ENCODE data around the gene CTSA.
"Not testable (repeated sequence)": the region's sequence is repeated elsewhere in the genome, so short reads cannot be mapped to it uniquely, and the experiment has no call there.

The CTSA gene

GRCh38 chr20:45867136-45867818 is 23.9 kb upstream of the CTSA start:
- no peak for DNase-seq

DNA sequence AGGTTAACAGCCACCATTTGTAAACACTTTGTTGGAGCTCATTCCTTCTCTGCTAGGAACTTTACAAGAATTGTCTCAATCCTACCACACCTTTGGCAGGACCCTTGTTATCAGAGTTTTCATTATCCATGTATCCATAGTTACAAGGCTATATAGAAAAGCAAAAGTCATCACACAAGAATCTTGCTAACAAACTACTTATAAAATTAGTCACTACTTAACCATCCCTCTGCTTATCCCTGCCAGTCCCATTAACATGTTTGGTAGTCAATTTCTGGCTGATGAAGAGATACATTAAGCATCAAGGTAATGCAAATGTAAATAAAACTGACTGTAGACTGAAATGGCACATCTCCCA is 23.3 kb upstream of the CTSA start:
- DNase-seq: no peak

- no peak for DNase-seq
Measured at GRCh38 chr20:45872626-45873025, 18.5 kb upstream of the CTSA start.

DNA sequence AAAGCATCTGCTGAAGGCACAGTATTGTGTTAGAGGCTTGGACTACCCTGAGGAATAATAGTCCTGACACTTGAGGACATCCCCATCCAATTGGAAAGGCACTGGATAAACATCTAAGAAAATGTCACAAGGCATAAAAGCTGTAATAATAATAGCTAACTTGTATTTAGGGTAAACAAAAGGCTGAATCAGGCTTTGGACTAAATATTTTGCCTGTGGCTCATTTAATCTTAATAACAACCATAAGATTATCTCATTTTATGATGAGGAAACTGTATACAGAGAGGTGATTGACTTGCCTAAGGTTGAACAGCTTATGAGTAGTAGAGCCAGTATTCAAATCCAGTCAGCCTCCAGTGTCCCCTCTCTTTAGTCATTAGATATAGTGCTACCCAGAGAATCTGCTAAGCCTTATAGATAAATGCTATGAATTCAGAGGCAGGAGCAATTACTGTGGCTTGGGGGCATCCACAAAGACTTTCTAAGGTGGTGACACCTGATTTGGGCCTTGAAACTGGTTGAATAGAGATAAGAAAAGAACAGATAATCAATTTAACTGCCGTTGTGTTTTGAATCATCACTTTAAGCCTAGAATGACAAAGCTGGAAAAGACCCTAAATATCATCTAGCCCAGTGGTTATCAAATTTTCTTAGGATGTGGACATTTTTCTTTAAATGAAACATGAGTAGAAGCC is 17.6 kb upstream of the CTSA start:
- no peak for DNase-seq

DNA sequence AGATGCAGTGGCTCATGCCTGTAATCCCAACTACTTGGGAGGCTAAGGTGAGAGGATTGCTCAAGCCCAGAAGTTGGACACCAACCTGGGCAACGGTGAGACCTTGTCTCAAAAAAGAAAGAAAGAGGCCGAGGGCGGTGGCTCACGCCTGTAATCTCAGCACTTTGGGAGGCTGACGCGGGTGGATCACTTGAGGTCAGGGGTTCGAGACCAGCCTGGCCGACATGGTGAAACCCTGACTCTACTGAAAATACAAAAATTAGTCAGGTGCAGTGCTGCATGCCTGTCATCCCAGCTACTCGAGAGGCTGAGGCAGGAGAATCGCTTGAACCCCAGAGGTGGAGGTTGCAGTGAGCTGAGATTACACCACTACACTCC is 17.0 kb upstream of the CTSA start:
- not testable (repeated sequence) for DNase-seq

DNA sequence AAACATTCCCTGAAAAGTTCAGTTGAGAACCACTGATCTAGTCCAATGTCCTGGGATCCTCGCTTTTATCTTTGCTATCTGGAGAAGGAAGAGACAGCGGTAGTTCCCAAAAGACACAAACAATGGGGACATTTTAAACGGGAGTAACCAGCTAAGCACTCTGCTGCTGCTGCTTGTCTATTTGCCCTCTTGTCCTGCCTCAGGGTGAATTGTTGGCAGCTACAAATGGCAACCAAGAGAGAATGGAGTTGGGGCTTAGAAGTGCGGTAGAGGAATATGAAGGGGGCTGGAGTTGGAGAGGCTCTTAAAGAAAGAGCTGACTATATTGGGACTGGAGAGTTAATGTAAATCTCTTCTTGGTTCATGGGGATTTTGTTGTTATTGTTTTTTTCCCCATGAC is 16.6 kb upstream of the CTSA start:
- DNase-seq: no peak

GRCh38 chr20:45878076-45878761 is 12.9 kb upstream of the CTSA start:
- no peak for DNase-seq

GRCh38 chr20:45880988-45881788 is 9.9 kb upstream of the CTSA start, which contains the start of gene ZSWIM1:
ZSWIM1 (plus strand) TSS chr20:45881227; CDS start chr20:45882593, 1,366 bp downstream.
- peak; percentile 100 for DNase-seq

DNA sequence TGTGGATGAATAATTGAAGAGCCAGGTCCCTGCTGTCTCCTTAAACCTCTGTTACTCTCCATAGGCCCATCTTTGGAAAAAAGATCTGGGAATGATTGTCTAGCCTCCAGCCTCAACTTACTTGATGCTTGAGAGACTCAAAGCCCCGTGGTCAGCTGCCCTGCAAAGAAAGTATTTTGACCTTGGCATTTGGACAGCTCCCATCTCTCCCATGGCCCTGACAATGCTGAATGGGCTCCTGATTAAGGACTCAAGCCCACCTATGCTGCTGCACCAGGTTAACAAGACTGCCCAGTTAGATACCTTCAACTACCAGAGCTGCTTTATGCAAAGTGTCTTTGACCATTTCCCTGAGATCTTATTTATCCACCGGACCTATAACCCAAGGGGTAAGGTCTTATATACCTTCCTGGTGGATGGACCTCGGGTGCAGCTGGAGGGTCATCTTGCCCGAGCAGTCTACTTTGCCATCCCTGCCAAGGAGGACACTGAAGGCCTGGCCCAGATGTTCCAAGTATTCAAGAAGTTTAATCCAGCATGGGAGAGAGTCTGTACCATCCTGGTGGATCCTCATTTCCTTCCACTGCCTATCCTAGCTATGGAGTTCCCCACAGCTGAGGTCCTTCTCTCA is 8.6 kb upstream of the CTSA start:
- no peak for DNase-seq

DNA sequence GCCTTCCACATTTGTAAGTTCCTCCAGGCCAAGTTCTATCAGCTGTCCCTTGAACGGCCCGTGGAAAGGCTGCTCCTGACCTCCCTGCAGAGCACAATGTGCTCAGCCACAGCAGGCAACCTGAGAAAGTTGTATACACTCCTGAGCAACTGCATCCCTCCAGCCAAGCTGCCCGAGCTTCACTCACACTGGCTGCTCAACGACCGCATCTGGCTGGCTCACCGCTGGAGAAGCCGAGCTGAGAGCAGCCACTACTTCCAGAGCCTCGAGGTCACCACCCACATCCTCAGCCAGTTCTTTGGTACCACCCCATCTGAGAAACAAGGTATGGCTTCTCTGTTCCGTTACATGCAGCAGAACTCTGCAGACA is 8.1 kb upstream of the CTSA start:
- no peak for DNase-seq

DNA sequence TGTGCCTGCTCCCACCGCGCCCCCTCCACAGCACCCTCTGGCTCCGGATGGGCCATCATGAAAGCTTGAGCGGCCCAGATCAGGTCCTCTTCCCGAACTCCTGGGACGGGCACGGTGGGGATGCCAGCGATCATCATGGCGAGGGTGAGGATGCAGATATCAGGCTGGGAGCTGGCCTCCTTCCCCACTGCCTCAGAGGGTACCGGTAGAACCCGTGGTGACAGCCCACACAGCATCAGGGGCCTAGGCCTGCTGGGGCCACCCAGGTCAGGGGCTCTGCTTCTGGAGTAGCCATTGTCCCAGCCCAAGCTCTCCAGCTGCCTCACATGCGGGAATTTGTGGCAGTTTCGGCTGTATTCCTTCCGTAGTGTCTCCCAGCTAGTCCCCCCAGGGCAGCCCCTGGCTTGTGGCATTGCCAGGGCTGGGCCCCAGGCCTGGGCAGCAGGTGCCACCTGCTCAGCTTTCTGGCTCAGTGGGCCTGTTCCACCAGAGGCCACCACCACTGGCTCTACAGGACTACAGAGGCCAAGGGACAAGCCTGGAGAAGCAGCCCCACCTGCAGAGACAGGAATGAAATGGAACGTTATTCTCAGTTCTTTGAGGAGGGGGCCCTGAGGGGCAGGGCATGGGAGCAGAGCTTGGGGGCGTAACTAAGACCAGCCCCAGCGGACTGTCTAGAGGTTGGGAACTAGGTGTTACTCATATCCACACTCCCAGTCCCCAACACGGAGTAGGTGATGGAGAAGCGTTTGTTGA is 4.4 kb upstream of the CTSA start:
- no peak for DNase-seq

DNA sequence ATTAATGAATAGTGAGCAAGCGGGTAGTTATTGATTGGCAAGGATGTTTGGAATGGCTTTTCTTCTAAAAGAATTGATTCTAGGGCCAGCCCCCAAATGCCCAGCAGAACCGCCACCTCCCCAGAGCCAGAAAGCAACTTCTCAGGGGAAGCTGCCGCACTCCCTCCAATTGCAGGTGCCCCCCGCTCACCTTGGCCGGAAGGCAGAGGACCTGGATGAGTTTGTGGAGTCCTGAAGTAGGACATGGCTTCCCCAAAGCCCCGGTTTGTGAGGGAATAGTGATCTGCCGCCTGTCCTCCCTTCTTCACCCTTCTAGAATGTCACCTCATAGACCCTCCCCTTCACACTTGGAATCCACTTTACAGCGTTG is 3.8 kb upstream of the CTSA start, which contains the start of gene SPATA25:
TSS of gene SPATA25 (minus strand) at position 277 of the 370 bp plus-strand sequence. CDS start at position 245, 32 bp downstream.
- DNase-seq: no peak

DNA sequence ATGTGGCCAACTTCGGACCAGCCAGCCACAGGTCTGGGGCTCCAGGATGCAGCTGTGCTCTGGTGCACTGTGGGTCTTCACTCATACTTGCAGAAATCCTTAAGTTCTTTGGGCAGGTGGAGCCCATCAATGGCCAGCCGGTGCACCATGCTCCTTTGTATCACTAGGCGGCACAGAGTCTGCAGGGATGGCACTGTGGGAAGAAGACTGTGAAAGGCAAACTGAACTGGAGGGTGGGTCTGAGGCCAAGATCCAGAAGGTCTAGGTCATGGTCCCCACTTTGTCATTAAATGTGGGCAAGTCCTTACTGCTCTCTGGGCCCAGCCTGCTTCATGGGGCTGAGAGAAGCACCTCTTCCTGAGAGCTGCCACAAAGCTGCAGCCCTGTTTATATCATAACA is 2.5 kb upstream of the CTSA start:
- DNase-seq: no peak

- DNase-seq: peak; percentile 87
Measured at GRCh38 chr20:45890077-45890984, 804 bp upstream of the CTSA start.

- no peak for DNase-seq
Measured at GRCh38 chr20:45892049-45892825, 1.1 kb downstream of the CTSA start.

- no peak for DNase-seq
Measured at GRCh38 chr20:45892828-45893500, 1.8 kb downstream of the CTSA start.

DNA sequence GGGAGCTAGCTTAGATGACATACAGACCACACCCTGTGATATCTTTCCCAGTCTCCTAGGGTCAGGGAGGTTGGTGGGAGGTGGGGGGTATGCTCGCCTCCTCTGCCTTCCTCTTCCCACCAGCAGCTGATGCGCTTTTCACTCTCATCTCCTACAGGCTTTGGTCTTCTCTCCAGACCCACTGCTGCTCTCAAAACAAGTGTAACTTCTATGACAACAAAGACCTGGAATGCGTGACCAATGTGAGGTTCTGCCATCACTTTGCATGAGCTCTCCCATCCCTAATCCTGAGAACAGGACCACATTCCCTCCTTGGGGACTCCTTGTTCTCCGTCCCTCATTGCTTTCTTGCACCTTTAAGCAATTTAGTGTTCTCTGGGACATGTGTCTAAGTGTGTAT is 2.7 kb downstream of the CTSA start:
- no peak for DNase-seq

DNA sequence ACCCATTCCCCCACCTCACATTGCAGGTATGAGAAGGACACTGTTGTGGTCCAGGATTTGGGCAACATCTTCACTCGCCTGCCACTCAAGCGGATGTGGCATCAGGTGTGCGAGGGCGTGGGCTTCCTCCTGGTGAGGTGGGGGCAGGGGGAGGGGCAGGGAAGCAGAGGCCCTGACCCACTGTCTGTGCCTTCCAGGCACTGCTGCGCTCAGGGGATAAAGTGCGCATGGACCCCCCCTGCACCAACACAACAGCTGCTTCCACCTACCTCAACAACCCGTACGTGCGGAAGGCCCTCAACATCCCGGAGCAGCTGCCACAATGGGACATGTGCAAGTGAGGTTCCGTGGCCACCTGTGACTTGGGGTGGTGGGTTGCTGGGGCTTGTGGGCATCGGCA is 3.7 kb downstream of the CTSA start:
- DNase-seq: no peak

DNA sequence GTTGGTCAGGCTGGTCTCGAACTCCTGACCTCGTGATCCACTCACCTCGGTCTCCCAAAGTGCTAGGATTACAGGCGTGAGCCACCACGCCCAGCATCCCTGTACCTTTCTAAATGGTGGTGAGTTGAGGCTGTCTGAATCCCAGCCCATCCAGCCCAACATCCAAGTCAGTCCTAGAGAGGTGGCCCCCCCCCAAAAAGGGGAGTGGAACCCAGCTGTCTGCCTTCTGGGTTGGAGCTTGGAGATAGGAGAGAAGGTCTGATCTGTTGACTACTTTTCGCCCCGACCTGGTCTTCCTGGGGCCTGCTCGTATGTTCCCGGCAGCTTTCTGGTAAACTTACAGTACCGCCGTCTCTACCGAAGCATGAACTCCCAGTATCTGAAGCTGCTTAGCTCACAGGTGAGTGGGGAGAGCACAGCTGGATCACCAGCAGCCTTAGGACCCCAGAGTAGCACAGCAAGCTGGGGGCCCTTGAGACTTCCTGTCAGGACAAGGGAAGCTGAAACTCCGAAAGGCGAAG is 5.6 kb downstream of the CTSA start:
- DNase-seq: no peak

Measured in right forelimb (tissue), 1 donor.